Smooth muscle cell (in vitro differentiated cells): ENCODE measurements around the gene TFE3. TPM values are rescaled to one million over a fixed set of nuclear protein-coding genes. Genes with fewer than 3 reads are reported as not detected.

Experiments
- DNase-seq: peaks from one replicate; lab custom pipeline; 2025; ENCODE audit not compliant: unreplicated experiment; lab: John Stamatoyannopoulos, UW
- H2AFZ ChIP-seq: fragments of 200-600 bp; sonication (generic); 2 replicates; pipeline ENCODE4 v1.6.0; 2016; ENCODE audit warnings: antibody characterized with exemption, low read depth, mild to moderate bottlenecking
- H3F3A ChIP-seq: fragments of 200-600 bp; sonication (generic); 2 replicates; pipeline ENCODE4 v1.6.0; 2017; ENCODE audit warnings: antibody characterized with exemption, low read depth
- H3K27ac ChIP-seq: fragments of 200-600 bp; sonication (generic); 2 replicates; pipeline ENCODE4 v1.5.1; 2016; ENCODE audit warnings: low read depth, mild to moderate bottlenecking
- H3K27me3 ChIP-seq: fragments of 200-600 bp; sonication (generic); 2 replicates; pipeline ENCODE4 v1.6.1; 2016; ENCODE audit warnings: low read depth, mild to moderate bottlenecking
- H3K36me3 ChIP-seq: fragments of 200-600 bp; sonication (generic); 2 replicates; pipeline ENCODE4 v1.5.1; 2016; ENCODE audit warnings: low read depth
- H3K4me1 ChIP-seq: fragments of 200-600 bp; sonication (generic); 2 replicates; pipeline ENCODE4 v1.5.1; 2016; ENCODE audit warnings: low read depth
- H3K4me2 ChIP-seq: fragments of 200-600 bp; sonication (generic); 2 replicates; pipeline ENCODE4 v1.6.0; 2016; ENCODE audit warnings: mild to moderate bottlenecking
- H3K4me3 ChIP-seq: fragments of 200-600 bp; sonication (generic); 2 replicates; pipeline ENCODE4 v1.5.1; 2016; ENCODE audit warnings: mild to moderate bottlenecking
- H3K79me2 ChIP-seq: fragments of 200-600 bp; sonication (generic); 2 replicates; pipeline ENCODE4 v1.6.0; 2016; ENCODE audit warnings: low read depth, mild to moderate bottlenecking
- H3K9ac ChIP-seq: fragments of 200-600 bp; sonication (generic); 2 replicates; pipeline ENCODE4 v1.6.0; 2016; ENCODE audit warnings: low read depth
- H3K9me3 ChIP-seq: fragments of 200-600 bp; sonication (generic); replicated peaks from 2 replicates; pipeline ENCODE4 v1.5.1; 2016; ENCODE audit warnings: low read depth
- H4K20me1 ChIP-seq: fragments of 200-600 bp; sonication (generic); 2 replicates; pipeline ENCODE4 v1.6.0; 2016; ENCODE audit warnings: low read depth
- CTCF ChIP-seq: fragments of 200-600 bp; sonication (generic); IDR thresholded peaks from 2 replicates; pipeline ENCODE4 v1.5.1; 2017; ENCODE audit warnings: borderline replicate concordance, mild to moderate bottlenecking, antibody characterized with exemption; ENCODE audit not compliant: insufficient read depth, poor library complexity, severe bottlenecking
- WGBS: methylation state at CpG from one replicate; pipeline ENCODE4 v1.1.7; 2016; ENCODE audit warnings: low lambda C conversion rate; 5-methylcytosine and 5-hydroxymethylcytosine counted together
- polyA plus RNA-seq: library from polyadenylated mRNA; unstranded; fragments of >200 nt; fragmentation: Nextera tagmentation; extraction: Ambion mirVana; gene quantifications from 2 replicates; pipeline ENCODE4 v1.2.1, GENCODE V29; 2016
- total RNA-seq: library from RNA; depleted of rRNA; stranded (reverse); fragments of >200 nt; gene quantifications from 2 replicates; pipeline ENCODE4 v1.2.3, GENCODE V29; 2014

The TFE3 gene
- total and polyA plus RNA-seq, 2 experiments from 2014 or later: 23.6 to 35.2 TPM

GRCh38 chrX:49053223-49054072 is 10.3 kb upstream of the TFE3 start:
- no peak for TF ChIP-seq CTCF
- Histone ChIP-seq H3K9ac (peak overlapping the region; percentile 86), H3K4me3 (peak overlapping the region; percentile 62), H3K4me1 (no peaks in the 10 kb centered on the region), H3K79me2 (no peaks in the 10 kb centered on the region), H3K36me3 (no peaks in the 10 kb centered on the region), H3F3A (no peaks in the 10 kb centered on the region), H4K20me1 (no peaks in the 10 kb centered on the region), H3K4me2 (peak overlapping the region; percentile 86), H2AFZ (peak overlapping the region; percentile 30), H3K27me3 (no peaks in the 10 kb centered on the region), H3K27ac (peak overlapping the region; percentile 77), H3K9me3 (no peaks in the 10 kb centered on the region)
- DNase-seq: peak; percentile 15
- 43% methylated on average over 37 of the region's 79 CpGs for WGBS

GRCh38 chrX:49043987-49044281 is 777 bp upstream of the TFE3 start:
- Histone ChIP-seq H3F3A (peaks cover 9% of the 10 kb centered on the region), H3K4me1 (peaks cover 15% of the 10 kb centered on the region), H2AFZ (no peak overlapping the region), H3K4me2 (peak overlapping the region; percentile 73), H3K4me3 (peak overlapping the region; percentile 31), H3K36me3 (no peaks in the 10 kb centered on the region), H3K27ac (peak overlapping the region; percentile 62), H3K79me2 (peaks cover 17% of the 10 kb centered on the region), H3K9ac (peak overlapping the region; percentile 47), H4K20me1 (no peaks in the 10 kb centered on the region), H3K27me3 (no peaks in the 10 kb centered on the region), H3K9me3 (no peaks in the 10 kb centered on the region)
- DNase-seq: no peak
- WGBS: 40% methylated on average over 13 of the region's 13 CpGs
- no peak for TF ChIP-seq CTCF

GRCh38 chrX:49042581-49043219 is 457 bp downstream of the TFE3 start:
- Histone ChIP-seq H3K27me3 (no peaks in the 10 kb centered on the region), H3K9ac (peak overlapping the region; percentile 98), H4K20me1 (no peaks in the 10 kb centered on the region), H2AFZ (no peak overlapping the region), H3K79me2 (peaks cover 23% of the 10 kb centered on the region), H3K27ac (peak overlapping the region; percentile 98), H3K9me3 (no peaks in the 10 kb centered on the region), H3F3A (peaks cover 9% of the 10 kb centered on the region), H3K4me2 (peak overlapping the region; percentile 88), H3K4me1 (peaks cover 15% of the 10 kb centered on the region), H3K4me3 (peak overlapping the region; percentile 68), H3K36me3 (no peaks in the 10 kb centered on the region)
- no peak for TF ChIP-seq CTCF
- peak; percentile 22 for DNase-seq
- 36% methylated on average over 27 of the region's 29 CpGs for WGBS
